ENCODE results near the gene TRIM47.

TRIM47 gene

GRCh38 chr17:75836605-75837004, 41.8 kb downstream of the TRIM47 start:
- Histone ChIP-seq H2AFZ (ENCODE audit: low read depth, low read length, severe bottlenecking) (no peak overlapping the region), H3F3A (ENCODE audit: insufficient read depth) (no peaks in the 10 kb centered on the region), H3K27me3 (ENCODE audit: low read length) (no peaks in the 10 kb centered on the region), H3K9me3 (ENCODE audit: insufficient read depth, low read length) (no peaks in the 10 kb centered on the region), H3K27ac (ENCODE audit: low read depth, low read length) (no peak overlapping the region), H3K79me2 (ENCODE audit: insufficient read depth, low read length) (no peaks in the 10 kb centered on the region), H3K4me3 (ENCODE audit: insufficient read depth, low read length, poor library complexity, severe bottlenecking) (no peak overlapping the region), H3K9me2 (replicated peaks; ENCODE audit: insufficient read depth, low read length) (no peaks in the 10 kb centered on the region), H4K20me1 (ENCODE audit: low read depth, low read length) (no peaks in the 10 kb centered on the region), H3K4me2 (ENCODE audit: low read depth, low read length, poor library complexity, severe bottlenecking) (no peak overlapping the region), H3K36me3 (ENCODE audit: low read length) (no peaks in the 10 kb centered on the region), H3K9ac (ENCODE audit: low read length) (no peak overlapping the region)
- TF ChIP-seq EZH2phosphoT487 (conservative IDR thresholded peaks at IDR 0.05; ENCODE audit: low read length) (no peak), CTCF (IDR thresholded peaks at IDR 0.05; ENCODE audit: insufficient read depth, low read length, poor library complexity, severe bottlenecking) (no peak)

GRCh38 chr17:75835654-75835987, 42.8 kb downstream of the TRIM47 start:
- H2AFZ ChIP-seq (ENCODE audit: low read depth, low read length, severe bottlenecking), result no peak overlapping the region
- no peaks in the 10 kb centered on the region for H3K79me2 ChIP-seq (ENCODE audit: insufficient read depth, low read length)
- no peak overlapping the region for H3K9ac ChIP-seq (ENCODE audit: low read length)
- H3K9me3 ChIP-seq (ENCODE audit: insufficient read depth, low read length), result no peaks in the 10 kb centered on the region
- no peaks in the 10 kb centered on the region for H3K9me2 ChIP-seq (replicated peaks; ENCODE audit: insufficient read depth, low read length)
- no peaks in the 10 kb centered on the region for H3F3A ChIP-seq (ENCODE audit: insufficient read depth)
- H3K27me3 ChIP-seq (ENCODE audit: low read length), result no peaks in the 10 kb centered on the region
- TF ChIP-seq EZH2phosphoT487 (conservative IDR thresholded peaks at IDR 0.05; ENCODE audit: low read length) (no peak), CTCF (IDR thresholded peaks at IDR 0.05; ENCODE audit: insufficient read depth, low read length, poor library complexity, severe bottlenecking) (no peak)
- H3K4me3 ChIP-seq (ENCODE audit: insufficient read depth, low read length, poor library complexity, severe bottlenecking), result no peak overlapping the region
- H4K20me1 ChIP-seq (ENCODE audit: low read depth, low read length), result no peaks in the 10 kb centered on the region
- no peak overlapping the region for H3K4me2 ChIP-seq (ENCODE audit: low read depth, low read length, poor library complexity, severe bottlenecking)
- no peaks in the 10 kb centered on the region for H3K36me3 ChIP-seq (ENCODE audit: low read length)
- no peak overlapping the region for H3K27ac ChIP-seq (ENCODE audit: low read depth, low read length)

GRCh38 chr17:75834928-75835653, 43.3 kb downstream of the TRIM47 start:
- Histone ChIP-seq H3K4me2 (ENCODE audit: low read depth, low read length, poor library complexity, severe bottlenecking) (no peak overlapping the region), H4K20me1 (ENCODE audit: low read depth, low read length) (no peaks in the 10 kb centered on the region), H3K9me3 (ENCODE audit: insufficient read depth, low read length) (no peaks in the 10 kb centered on the region), H3K9ac (ENCODE audit: low read length) (no peak overlapping the region), H3K36me3 (ENCODE audit: low read length) (no peaks in the 10 kb centered on the region), H3K27me3 (ENCODE audit: low read length) (no peaks in the 10 kb centered on the region), H3F3A (ENCODE audit: insufficient read depth) (no peaks in the 10 kb centered on the region), H3K27ac (ENCODE audit: low read depth, low read length) (no peak overlapping the region), H3K9me2 (replicated peaks; ENCODE audit: insufficient read depth, low read length) (no peaks in the 10 kb centered on the region), H2AFZ (ENCODE audit: low read depth, low read length, severe bottlenecking) (no peak overlapping the region), H3K79me2 (ENCODE audit: insufficient read depth, low read length) (no peaks in the 10 kb centered on the region), H3K4me3 (ENCODE audit: insufficient read depth, low read length, poor library complexity, severe bottlenecking) (no peak overlapping the region)
- TF ChIP-seq EZH2phosphoT487 (conservative IDR thresholded peaks at IDR 0.05; ENCODE audit: low read length) (no peak), CTCF (IDR thresholded peaks at IDR 0.05; ENCODE audit: insufficient read depth, low read length, poor library complexity, severe bottlenecking) (no peak)

All from SU-DHL-6 (cell line).